MM.1S (cell line): Measurements from ENCODE around the gene PTPRN2.
"Not testable (repeated sequence)": the region's sequence is repeated elsewhere in the genome, so short reads cannot be mapped to it uniquely, and the experiment has no call there.

Source experiments
- DNase-seq: peaks from one replicate; pipeline ENCODE4 v3.0.0-alpha.2; 2015
- H2AFZ ChIP-seq: fragments of 300-600 bp; sonication (generic); 2 replicates; pipeline ENCODE4 v1.6.0; 2016; ENCODE audit warnings: antibody characterized with exemption, low read length
- H3F3A ChIP-seq: fragments of 300-600 bp; sonication (generic); 2 replicates; pipeline ENCODE4 v1.6.1; 2016; ENCODE audit warnings: mild to moderate bottlenecking, antibody characterized with exemption, low read length, moderate library complexity, mixed read lengths; ENCODE audit not compliant: insufficient read depth
- H3K27ac ChIP-seq: fragments of 300-600 bp; sonication (generic); 2 replicates; pipeline ENCODE4 v1.5.1; 2016; ENCODE audit warnings: mild to moderate bottlenecking, low read length
- H3K27me3 ChIP-seq: fragments of 300-600 bp; sonication (generic); replicated peaks from 2 replicates; pipeline ENCODE4 v1.6.0; 2016; ENCODE audit warnings: low read length; ENCODE audit not compliant: insufficient read depth
- H3K36me3 ChIP-seq: fragments of 300-600 bp; sonication (generic); replicated peaks from 2 replicates; pipeline ENCODE4 v1.6.1; 2016; ENCODE audit warnings: mild to moderate bottlenecking, low read length, mixed read lengths; ENCODE audit not compliant: insufficient read depth
- H3K4me1 ChIP-seq: fragments of 300-600 bp; sonication (generic); 2 replicates; pipeline ENCODE4 v1.6.1; 2016; ENCODE audit warnings: low read length, mixed read lengths
- H3K4me2 ChIP-seq: fragments of 300-600 bp; sonication (generic); 2 replicates; pipeline ENCODE4 v1.6.0; 2016; ENCODE audit warnings: low read depth, low read length
- H3K4me3 ChIP-seq: fragments of 300-600 bp; sonication (generic); 2 replicates; pipeline ENCODE4 v1.5.1; 2016; ENCODE audit warnings: low read length, mixed read lengths
- H3K79me2 ChIP-seq: fragments of 300-600 bp; sonication (generic); 2 replicates; pipeline ENCODE4 v1.6.1; 2016; ENCODE audit warnings: mixed run types, low read length, mixed read lengths
- H3K9ac ChIP-seq: fragments of 300-600 bp; sonication (generic); 2 replicates; pipeline ENCODE4 v1.6.1; 2016; ENCODE audit warnings: low read length, mixed read lengths
- H3K9me2 ChIP-seq: fragments of 300-600 bp; sonication (generic); replicated peaks from 2 replicates; pipeline ENCODE4 v1.6.1; 2016; ENCODE audit warnings: mild to moderate bottlenecking, low read length, mixed read lengths; ENCODE audit not compliant: insufficient read depth
- H3K9me3 ChIP-seq: fragments of 300-600 bp; sonication (generic); replicated peaks from 2 replicates; pipeline ENCODE4 v1.6.1; 2016; ENCODE audit warnings: mild to moderate bottlenecking, low read length, mixed read lengths; ENCODE audit not compliant: insufficient read depth
- H4K20me1 ChIP-seq: fragments of 300-600 bp; sonication (generic); 2 replicates; pipeline ENCODE4 v1.6.1; 2016; ENCODE audit warnings: mild to moderate bottlenecking, low read length, moderate library complexity, mixed read lengths; ENCODE audit not compliant: insufficient read depth
- CTCF ChIP-seq: fragments of 300-600 bp; sonication (generic); IDR thresholded peaks from 2 replicates; pipeline ENCODE4 v1.5.1; 2016; ENCODE audit warnings: antibody characterized with exemption, low read length, mixed read lengths
- EZH2 ChIP-seq: fragments of 300-600 bp; sonication (generic); optimal IDR thresholded peaks from 2 replicates; pipeline ENCODE3; 2017; ENCODE audit warnings: low read depth, mild to moderate bottlenecking, antibody characterized with exemption, low read length, mixed read lengths
- EZH2phosphoT487 ChIP-seq: fragments of 300-600 bp; sonication (generic); IDR thresholded peaks from 2 replicates; pipeline ENCODE4 v1.6.1; 2018; ENCODE audit warnings: antibody characterized with exemption, low read length

Gene PTPRN2

DNA sequence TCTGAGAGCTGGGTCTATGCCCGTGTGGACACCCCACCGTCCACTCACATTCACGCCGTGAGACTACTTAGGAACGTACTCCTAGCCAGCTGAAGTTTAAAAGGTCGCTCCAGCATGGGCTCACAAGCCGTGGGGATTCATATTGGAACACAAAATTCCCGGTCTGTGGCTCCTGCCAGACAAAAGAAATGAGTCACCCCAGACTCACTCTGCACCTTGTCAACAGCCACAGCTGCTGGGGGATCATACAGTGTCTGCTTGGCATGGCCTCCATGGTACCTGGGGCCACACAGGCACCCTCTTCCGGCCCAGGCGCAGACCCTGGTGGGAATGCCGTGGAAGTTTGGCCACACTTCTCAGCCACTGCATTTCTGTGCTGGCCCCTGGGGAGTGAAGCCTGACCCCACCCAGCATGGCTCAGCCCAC lies 1022.4 kb downstream of the PTPRN2 start:
- no peak overlapping the region for H3K27ac ChIP-seq
- DNase-seq = no peak
- no peak overlapping the region for H2AFZ ChIP-seq
- H3K36me3 ChIP-seq = no peaks in the 10 kb centered on the region
- H3K4me1 ChIP-seq = no peaks in the 10 kb centered on the region
- H3K27me3 ChIP-seq = peaks cover 85% of the 10 kb centered on the region
- no peak for TF ChIP-seq EZH2
- TF ChIP-seq CTCF = no peak
- TF ChIP-seq EZH2phosphoT487 = no peak
- no peaks in the 10 kb centered on the region for H3F3A ChIP-seq
- no peaks in the 10 kb centered on the region for H4K20me1 ChIP-seq
- no peaks in the 10 kb centered on the region for H3K9me3 ChIP-seq
- no peak overlapping the region for H3K4me2 ChIP-seq
- H3K9ac ChIP-seq = no peak overlapping the region
- no peaks in the 10 kb centered on the region for H3K79me2 ChIP-seq
- H3K4me3 ChIP-seq = no peak overlapping the region
- H3K9me2 ChIP-seq = no peaks in the 10 kb centered on the region

- Histone ChIP-seq H3K9me3 (no peaks in the 10 kb centered on the region), H3K4me2 (no peak overlapping the region), H4K20me1 (no peaks in the 10 kb centered on the region), H2AFZ (no peak overlapping the region), H3K36me3 (no peaks in the 10 kb centered on the region), H3K9ac (no peak overlapping the region), H3K9me2 (no peaks in the 10 kb centered on the region), H3K79me2 (no peaks in the 10 kb centered on the region), H3K27me3 (peaks cover 85% of the 10 kb centered on the region), H3K4me3 (no peak overlapping the region), H3F3A (no peaks in the 10 kb centered on the region), H3K4me1 (no peaks in the 10 kb centered on the region), H3K27ac (no peak overlapping the region)
- TF ChIP-seq EZH2 (no peak), CTCF (no peak), EZH2phosphoT487 (no peak)
- DNase-seq = no peak
Observed at GRCh38 chr7:157564517-157565177, 1023.0 kb downstream of the PTPRN2 start.

GRCh38 chr7:157563467-157564135 lies 1024.0 kb downstream of the PTPRN2 start:
- H3K27me3 ChIP-seq = peaks cover 86% of the 10 kb centered on the region

GRCh38 chr7:157562522-157563398 lies 1024.9 kb downstream of the PTPRN2 start:
- not testable (repeated sequence) for H3K9me2 ChIP-seq, H3K9me3 ChIP-seq, H3K4me2 ChIP-seq, H4K20me1 ChIP-seq, H3F3A ChIP-seq, H3K4me1 ChIP-seq, H2AFZ ChIP-seq, H3K27ac ChIP-seq, H3K9ac ChIP-seq, DNase-seq, H3K4me3 ChIP-seq, H3K36me3 ChIP-seq, H3K79me2 ChIP-seq
- H3K27me3 ChIP-seq = peaks cover 86% of the 10 kb centered on the region

More at GRCh38 chr7:157563467-157564135, 1024.0 kb downstream of the PTPRN2 start:
- not testable (repeated sequence) for H3K9me2 ChIP-seq, H4K20me1 ChIP-seq, H3K4me1 ChIP-seq, DNase-seq, H3K79me2 ChIP-seq, H3K4me2 ChIP-seq, H3K4me3 ChIP-seq, H3F3A ChIP-seq, H3K9ac ChIP-seq, H3K27ac ChIP-seq, H2AFZ ChIP-seq, H3K36me3 ChIP-seq, H3K9me3 ChIP-seq
